ENCODE data around the gene TDRD5.

DNA sequence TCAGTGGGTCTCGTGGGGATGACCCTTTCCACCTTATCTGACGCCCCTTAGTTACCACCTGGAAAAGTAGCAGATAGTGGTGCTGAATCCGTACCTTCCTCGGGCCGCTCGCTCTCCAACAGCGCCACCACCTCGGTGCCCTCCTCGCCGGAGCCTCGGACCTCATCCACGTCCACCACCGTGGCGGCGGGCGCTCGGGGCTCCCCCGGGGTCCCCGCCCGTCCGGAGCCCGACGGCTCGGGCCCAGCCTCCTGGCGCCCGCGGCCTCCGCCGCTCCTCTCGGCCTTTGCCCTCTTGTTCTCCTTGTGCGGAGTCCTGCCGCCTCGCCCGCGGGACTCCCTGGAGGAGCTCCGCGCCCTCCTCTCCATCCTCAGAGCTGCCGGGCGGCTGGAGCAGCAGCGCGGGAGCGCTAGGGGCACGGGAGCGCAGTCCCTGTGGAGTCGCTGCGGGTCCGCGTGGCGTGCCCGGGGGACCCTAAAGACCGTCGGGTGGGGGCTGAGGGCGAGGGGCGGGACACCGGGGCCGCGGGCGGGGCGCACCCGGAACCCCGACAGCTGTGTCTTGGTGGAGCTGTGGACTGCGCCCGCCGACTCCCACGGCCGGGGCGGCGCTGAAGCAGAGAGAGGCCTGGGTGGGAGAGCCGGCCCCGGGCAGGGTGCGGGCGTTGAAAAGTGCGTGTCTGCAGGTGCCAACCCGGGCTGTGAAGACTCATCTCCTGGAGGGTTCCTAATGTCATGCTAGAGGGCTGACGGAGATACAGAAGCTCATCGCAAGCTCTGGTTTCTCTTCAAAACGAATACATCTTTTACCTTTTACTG is 15.9 kb upstream of the TDRD5 start, which contains the start of gene NPHS2:
- TF ChIP-seq EZH2 (IDR thresholded peaks at IDR 0.05; ENCODE audit: borderline replicate concordance, low read depth, low read length, severe bottlenecking), result no peak
- TF ChIP-seq, protein P1, sequence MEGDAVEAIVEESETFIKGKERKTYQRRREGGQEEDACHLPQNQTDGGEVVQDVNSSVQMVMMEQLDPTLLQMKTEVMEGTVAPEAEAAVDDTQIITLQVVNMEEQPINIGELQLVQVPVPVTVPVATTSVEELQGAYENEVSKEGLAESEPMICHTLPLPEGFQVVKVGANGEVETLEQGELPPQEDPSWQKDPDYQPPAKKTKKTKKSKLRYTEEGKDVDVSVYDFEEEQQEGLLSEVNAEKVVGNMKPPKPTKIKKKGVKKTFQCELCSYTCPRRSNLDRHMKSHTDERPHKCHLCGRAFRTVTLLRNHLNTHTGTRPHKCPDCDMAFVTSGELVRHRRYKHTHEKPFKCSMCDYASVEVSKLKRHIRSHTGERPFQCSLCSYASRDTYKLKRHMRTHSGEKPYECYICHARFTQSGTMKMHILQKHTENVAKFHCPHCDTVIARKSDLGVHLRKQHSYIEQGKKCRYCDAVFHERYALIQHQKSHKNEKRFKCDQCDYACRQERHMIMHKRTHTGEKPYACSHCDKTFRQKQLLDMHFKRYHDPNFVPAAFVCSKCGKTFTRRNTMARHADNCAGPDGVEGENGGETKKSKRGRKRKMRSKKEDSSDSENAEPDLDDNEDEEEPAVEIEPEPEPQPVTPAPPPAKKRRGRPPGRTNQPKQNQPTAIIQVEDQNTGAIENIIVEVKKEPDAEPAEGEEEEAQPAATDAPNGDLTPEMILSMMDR (IDR thresholded peaks at IDR 0.05; ENCODE audit: borderline replicate concordance, extremely low read depth, low read length, poor library complexity, severe bottlenecking), result no peak
